HCT116 (cell line): ENCODE results near the gene C4BPB. TPM values are rescaled to one million over a fixed set of nuclear protein-coding genes. Genes with fewer than 3 reads are reported as not detected.

Experiments
- ATAC-seq: fragments of 200-7000 bp; cut with Tn5 transposase; 2 replicates; pipeline ENCODE4 v1.9.1; 2020; ENCODE audit warnings: mild to moderate bottlenecking, moderate library complexity
- BruUV-seq: library from RNA; stranded (reverse); fragments of 400-500 nt; replicated peaks from 2 replicates; lab custom pipeline; 2021; lab: Mats Ljungman, UMichigan
- CTCF ChIA-PET: fragments of 300-600 bp; sonication (Branson Sonifier 250); formaldehyde crosslinking; loops from one replicate; lab custom pipeline; 2021; ENCODE audit warnings: antibody characterized with exemption; lab: Charles Lee
- POLR2A ChIA-PET: fragments of 300-600, 350-600 bp; sonication (Branson Sonifier 250); formaldehyde crosslinking; loops from one replicate; lab custom pipeline; 2021; ENCODE audit warnings: antibody characterized with exemption; lab: Charles Lee
- RAD21 ChIA-PET, 2 experiments: fragments of 300-600 bp; sonication (Branson Sonifier 250); formaldehyde crosslinking; loops; one replicate each; lab custom pipeline; 2023; ENCODE audit warnings: low total read pairs in 2 of 2; ENCODE audit not compliant: uncharacterized antibody in 2 of 2, unreplicated experiment in 2 of 2, low non-redundant PET in 1 of 2; lab: Charles Lee
- DNase-seq: peaks from one replicate; pipeline ENCODE4 v3.0.0-alpha.2; 2010; ENCODE audit warnings: low read depth, low spot score
- H2AFZ ChIP-seq: fragments of 200-600 bp; shearing (Covaris generic), sonication (generic); 2 replicates; pipeline ENCODE4 v1.6.1; 2017; ENCODE audit warnings: low read depth, mixed run types, mixed read lengths, antibody characterized with exemption, low read length; ENCODE audit not compliant: poor library complexity, severe bottlenecking
- H3K27ac ChIP-seq: 2 replicates; pipeline ENCODE4 v1.5.1; 2012; ENCODE audit warnings: low read depth, low read length
- H3K27me3 ChIP-seq: fragments of 200-600 bp; sonication (generic); 2 replicates; pipeline ENCODE4 v1.6.1; 2016; ENCODE audit warnings: mixed run types, low read length, mixed read lengths; ENCODE audit not compliant: insufficient read depth
- H3K36me3 ChIP-seq, 2 experiments: fragments of 200-500 bp in 1 of 2; fragments of 200-600 bp in 1 of 2; sonication (Bioruptor generic) in 1 of 2; sonication (generic) in 1 of 2; 2 replicates each; pipeline versions ENCODE4 v1.5.1 to v1.6.1; 2014 to 2016; ENCODE audit warnings: low read length in 2 of 2, inconsistent platforms in 1 of 2, mixed read lengths in 1 of 2, mixed run types in 1 of 2; ENCODE audit not compliant: insufficient read depth in 2 of 2, control insufficient read depth in 1 of 2
- H3K4me1 ChIP-seq, 2 experiments: fragments of 200-600 bp in 1 of 2; sonication (generic) in 1 of 2; 2 replicates each; pipeline versions ENCODE4 v1.5.1 to v1.6.1; 2012 to 2017; ENCODE audit warnings: low read length in 2 of 2, inconsistent platforms in 1 of 2, mild to moderate bottlenecking in 1 of 2, mixed read lengths in 1 of 2, mixed run types in 1 of 2, moderate library complexity in 1 of 2; ENCODE audit not compliant: insufficient read depth in 2 of 2, control insufficient read depth in 1 of 2
- H3K4me2 ChIP-seq: fragments of 200-600 bp; sonication (generic); 2 replicates; pipeline ENCODE4 v1.6.1; 2017; ENCODE audit warnings: mixed run types, low read length, mixed read lengths
- H3K4me3 ChIP-seq, 2 experiments: fragments of 200-600 bp in 1 of 2; sonication (generic) in 1 of 2; replicated peaks in 1 of 2; 2 replicates each; pipeline ENCODE4 v1.5.1; 2011 to 2016; ENCODE audit warnings: low read length in 2 of 2, control low read depth in 1 of 2, low read depth in 1 of 2, mild to moderate bottlenecking in 1 of 2, mixed read lengths in 1 of 2, mixed run types in 1 of 2
- H3K79me2 ChIP-seq: fragments of 200-600 bp; sonication (generic); 2 replicates; pipeline ENCODE4 v1.6.1; 2017; ENCODE audit warnings: mild to moderate bottlenecking, mixed run types, low read length, moderate library complexity, mixed read lengths; ENCODE audit not compliant: insufficient read depth
- H3K9ac ChIP-seq: fragments of 200-600 bp; sonication (generic); 2 replicates; pipeline ENCODE4 v1.6.1; 2016; ENCODE audit warnings: low read length, mixed read lengths
- H3K9me2 ChIP-seq: fragments of 200-600 bp; sonication (generic), shearing (Covaris generic); 2 replicates; pipeline ENCODE4 v1.6.1; 2017; ENCODE audit warnings: mixed run types, mild to moderate bottlenecking, moderate library complexity; ENCODE audit not compliant: insufficient read depth
- H3K9me3 ChIP-seq, 2 experiments: fragments of 200-500 bp in 1 of 2; fragments of 200-600 bp in 1 of 2; sonication (Bioruptor generic) in 1 of 2; sonication (generic) in 1 of 2; 2 replicates each; pipeline ENCODE4 v1.6.1; 2014 to 2017; ENCODE audit warnings: low read length in 2 of 2, mixed read lengths in 2 of 2, inconsistent platforms in 1 of 2, low read depth in 1 of 2, mild to moderate bottlenecking in 1 of 2, mixed run types in 1 of 2, moderate library complexity in 1 of 2; ENCODE audit not compliant: control insufficient read depth in 1 of 2, insufficient read depth in 1 of 2
- H4K20me1 ChIP-seq: fragments of 200-600 bp; sonication (generic), shearing (Covaris generic); 2 replicates; pipeline ENCODE4 v1.6.1; 2017; ENCODE audit warnings: mixed run types, mild to moderate bottlenecking, moderate library complexity; ENCODE audit not compliant: insufficient read depth
- SRF ChIP-seq: IDR thresholded peaks from 2 replicates; pipeline ENCODE4 v1.6.1; 2012; ENCODE audit warnings: low read depth
- intact Hi-C: fragments of 100-400 bp; cut with micrococcal nuclease; formaldehyde crosslinking; loops from 2 replicates; pipeline ENCODE4 v1.10.0; 2022
- total RNA-seq: library from RNA; stranded (reverse); gene quantifications from one replicate; pipeline ENCODE4 v1.2.1, GENCODE V29; 2021; ENCODE audit not compliant: unreplicated experiment
- TF ChIP-seq, protein P1 (sequence below): IDR thresholded peaks from 2 replicates; pipeline ENCODE4 v1.6.1; 2012
- TF ChIP-seq, protein P2 (sequence below): IDR thresholded peaks from 2 replicates; pipeline ENCODE4 v1.6.1; 2011; ENCODE audit warnings: mild to moderate bottlenecking, low read length, moderate library complexity; ENCODE audit not compliant: insufficient replicate concordance; ENCODE audit errors: extremely low read depth

The C4BPB gene
- total RNA-seq, 1 experiment from 2014 or later: not detected

DNA sequence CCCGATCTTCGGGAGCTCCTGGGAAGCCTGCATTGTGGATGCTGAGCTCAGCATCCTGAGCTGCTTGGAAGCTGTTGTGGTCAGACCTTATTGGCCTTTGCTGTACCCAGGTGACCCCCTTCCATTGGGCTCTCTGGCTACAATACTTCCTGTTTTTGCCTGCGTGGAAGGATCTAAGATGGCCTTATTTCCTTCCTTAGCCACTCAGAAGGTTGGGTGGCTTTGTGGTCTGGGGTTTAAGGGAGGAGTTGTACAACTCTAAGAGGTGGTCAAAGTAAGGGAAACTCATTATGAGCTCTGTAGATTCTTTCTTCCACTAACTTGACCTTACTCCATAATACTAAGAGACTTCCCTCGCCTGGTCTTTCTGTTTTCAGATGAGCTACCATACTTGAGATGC, 17.8 kb upstream of the C4BPB start:
- Histone ChIP-seq H3K9me3 (no peaks in the 10 kb centered on the region), H3K79me2 (no peaks in the 10 kb centered on the region), H3K9ac (no peak overlapping the region), H2AFZ (no peak overlapping the region), H3K9me2 (no peaks in the 10 kb centered on the region), H3K4me2 (no peak overlapping the region), H3K4me1 (no peaks in the 10 kb centered on the region), H3K4me3 (no peak overlapping the region), H4K20me1 (no peaks in the 10 kb centered on the region), H3K27me3 (no peaks in the 10 kb centered on the region), H3K27ac (no peak overlapping the region), H3K36me3 (peaks cover 3 to 12% of the 10 kb centered on the region in 2 experiments; a peak in 1 of 4 replicates)
- no TSS peak for BruUV-seq
- ChIA-PET POLR2A (interaction anchor here (1.0 kb wide), 1 partner anchor 18 kb away, joined by 4 read pairs; the partner anchor contains the start of gene PFKFB2), CTCF (no interaction called here), RAD21 (no interaction called here)
- DNase-seq (no peak), ATAC-seq (no peak)
- intact Hi-C loops: no loop called here
- TF ChIP-seq, protein P1, sequence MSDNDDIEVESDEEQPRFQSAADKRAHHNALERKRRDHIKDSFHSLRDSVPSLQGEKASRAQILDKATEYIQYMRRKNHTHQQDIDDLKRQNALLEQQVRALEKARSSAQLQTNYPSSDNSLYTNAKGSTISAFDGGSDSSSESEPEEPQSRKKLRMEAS: no peak

DNA sequence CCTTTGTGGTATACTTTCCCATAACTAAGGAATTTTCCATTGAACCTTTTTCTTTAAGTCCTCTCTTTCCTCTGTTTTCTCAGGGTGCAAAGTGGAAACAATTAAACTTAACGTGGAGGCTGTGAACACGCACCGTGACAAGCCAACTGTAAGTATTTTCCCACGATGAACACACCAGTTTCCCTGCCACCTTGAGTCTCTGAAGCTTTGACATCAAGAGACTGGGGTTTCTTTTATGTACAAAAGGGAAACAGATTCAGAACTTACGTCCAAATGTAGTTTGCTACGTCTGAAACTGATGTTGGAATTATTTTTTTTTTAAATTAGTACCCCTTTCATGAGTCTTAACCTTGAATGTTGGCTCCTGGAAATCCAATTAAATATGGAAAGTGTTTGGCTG, 17.2 kb upstream of the C4BPB start:
- DNase-seq: no peak
- no peak for ATAC-seq
- H3K27ac ChIP-seq: no peak overlapping the region
- no peaks in the 10 kb centered on the region for H3K79me2 ChIP-seq
- no peak overlapping the region for H3K4me3 ChIP-seq
- H3K9me2 ChIP-seq: no peaks in the 10 kb centered on the region
- intact Hi-C loops: no loop called here
- TF ChIP-seq SRF: no peak
- TF ChIP-seq, protein P2, sequence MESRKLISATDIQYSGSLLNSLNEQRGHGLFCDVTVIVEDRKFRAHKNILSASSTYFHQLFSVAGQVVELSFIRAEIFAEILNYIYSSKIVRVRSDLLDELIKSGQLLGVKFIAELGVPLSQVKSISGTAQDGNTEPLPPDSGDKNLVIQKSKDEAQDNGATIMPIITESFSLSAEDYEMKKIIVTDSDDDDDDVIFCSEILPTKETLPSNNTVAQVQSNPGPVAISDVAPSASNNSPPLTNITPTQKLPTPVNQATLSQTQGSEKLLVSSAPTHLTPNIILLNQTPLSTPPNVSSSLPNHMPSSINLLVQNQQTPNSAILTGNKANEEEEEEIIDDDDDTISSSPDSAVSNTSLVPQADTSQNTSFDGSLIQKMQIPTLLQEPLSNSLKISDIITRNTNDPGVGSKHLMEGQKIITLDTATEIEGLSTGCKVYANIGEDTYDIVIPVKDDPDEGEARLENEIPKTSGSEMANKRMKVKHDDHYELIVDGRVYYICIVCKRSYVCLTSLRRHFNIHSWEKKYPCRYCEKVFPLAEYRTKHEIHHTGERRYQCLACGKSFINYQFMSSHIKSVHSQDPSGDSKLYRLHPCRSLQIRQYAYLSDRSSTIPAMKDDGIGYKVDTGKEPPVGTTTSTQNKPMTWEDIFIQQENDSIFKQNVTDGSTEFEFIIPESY: no peak
- no peaks in the 10 kb centered on the region for H3K9me3 ChIP-seq
- BruUV-seq: no TSS peak
- no peak overlapping the region for H3K4me2 ChIP-seq
- ChIA-PET POLR2A (interaction anchor here (1.0 kb wide), 1 partner anchor 19 kb away, joined by 4 read pairs; the partner anchor contains the start of gene PFKFB2), RAD21 (no interaction called here), CTCF (no interaction called here)
- no peak overlapping the region for H3K9ac ChIP-seq
- no peaks in the 10 kb centered on the region for H3K4me1 ChIP-seq
- H4K20me1 ChIP-seq: no peaks in the 10 kb centered on the region
- no peaks in the 10 kb centered on the region for H3K27me3 ChIP-seq
- H3K36me3 ChIP-seq: peaks cover 3 to 12% of the 10 kb centered on the region in 2 experiments; a peak in 1 of 4 replicates
- H2AFZ ChIP-seq: no peak overlapping the region
